BE2C (cell line): ENCODE results near the gene GADD45A. TPM values are rescaled to one million over a fixed set of nuclear protein-coding genes. Genes with fewer than 3 reads are reported as not detected.

ENCODE experiments used
- DNase-seq: peaks from one replicate; pipeline ENCODE4 v3.0.0-alpha.2; 2020
- H3K27me3 ChIP-seq: fragments of 250-450 bp; sonication (Bioruptor Pico); 2 replicates; pipeline ENCODE4 v1.5.1; 2020; ENCODE audit warnings: mild to moderate bottlenecking
- H3K36me3 ChIP-seq: fragments of 250-450 bp; sonication (Bioruptor Pico); 2 replicates; pipeline ENCODE4 v1.5.1; 2020; ENCODE audit warnings: mild to moderate bottlenecking
- H3K4me1 ChIP-seq: fragments of 250-450 bp; sonication (Bioruptor Pico); 2 replicates; pipeline ENCODE4 v1.5.1; 2020
- H3K4me3 ChIP-seq: 2 replicates; pipeline ENCODE4 v1.5.1; 2011; ENCODE audit warnings: low read depth, low read length
- H3K9me3 ChIP-seq: fragments of 250-450 bp; sonication (Bioruptor Pico); 2 replicates; pipeline ENCODE4 v1.5.1; 2020
- polyA plus RNA-seq: library from polyadenylated mRNA; unstranded; fragments of >200 nt; gene quantifications from one replicate; pipeline ENCODE4 v1.2.1, GENCODE V29; 2012; ENCODE audit warnings: low read depth, missing spikeins; ENCODE audit not compliant: insufficient read length, insufficient read depth
- TF ChIP-seq, protein P1 (sequence below): IDR thresholded peaks from 2 replicates; pipeline ENCODE4 v1.5.1; 2012; ENCODE audit warnings: mild to moderate bottlenecking, low read depth, low read length

Gene GADD45A, protein sequence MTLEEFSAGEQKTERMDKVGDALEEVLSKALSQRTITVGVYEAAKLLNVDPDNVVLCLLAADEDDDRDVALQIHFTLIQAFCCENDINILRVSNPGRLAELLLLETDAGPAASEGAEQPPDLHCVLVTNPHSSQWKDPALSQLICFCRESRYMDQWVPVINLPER
- polyA plus RNA-seq, result 64.4 TPM

- peak; percentile 94 for DNase-seq
- H3K27me3 ChIP-seq, result no peaks in the 10 kb centered on the region
- H3K4me1 ChIP-seq, result peaks cover 9% of the 10 kb centered on the region; the same call in 1 of the 2 replicates
- TF ChIP-seq, protein P1, sequence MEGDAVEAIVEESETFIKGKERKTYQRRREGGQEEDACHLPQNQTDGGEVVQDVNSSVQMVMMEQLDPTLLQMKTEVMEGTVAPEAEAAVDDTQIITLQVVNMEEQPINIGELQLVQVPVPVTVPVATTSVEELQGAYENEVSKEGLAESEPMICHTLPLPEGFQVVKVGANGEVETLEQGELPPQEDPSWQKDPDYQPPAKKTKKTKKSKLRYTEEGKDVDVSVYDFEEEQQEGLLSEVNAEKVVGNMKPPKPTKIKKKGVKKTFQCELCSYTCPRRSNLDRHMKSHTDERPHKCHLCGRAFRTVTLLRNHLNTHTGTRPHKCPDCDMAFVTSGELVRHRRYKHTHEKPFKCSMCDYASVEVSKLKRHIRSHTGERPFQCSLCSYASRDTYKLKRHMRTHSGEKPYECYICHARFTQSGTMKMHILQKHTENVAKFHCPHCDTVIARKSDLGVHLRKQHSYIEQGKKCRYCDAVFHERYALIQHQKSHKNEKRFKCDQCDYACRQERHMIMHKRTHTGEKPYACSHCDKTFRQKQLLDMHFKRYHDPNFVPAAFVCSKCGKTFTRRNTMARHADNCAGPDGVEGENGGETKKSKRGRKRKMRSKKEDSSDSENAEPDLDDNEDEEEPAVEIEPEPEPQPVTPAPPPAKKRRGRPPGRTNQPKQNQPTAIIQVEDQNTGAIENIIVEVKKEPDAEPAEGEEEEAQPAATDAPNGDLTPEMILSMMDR, result no peak
- peaks cover 6% of the 10 kb centered on the region; the same call in 1 of the 2 replicates for H3K36me3 ChIP-seq
- H3K9me3 ChIP-seq, result no peaks in the 10 kb centered on the region
- H3K4me3 ChIP-seq, result peak within 1 kb of the TSS; percentile 84
Measured at GRCh38 chr1:67685067-67685557, at the start of gene GADD45A. Gene GADD45A, plus strand, starts transcription at chr1:67685201. Its CDS starts 294 bp downstream, at chr1:67685495.

GRCh38 chr1:67636146-67636545 is 48.9 kb upstream of the GADD45A start:
- TF ChIP-seq, protein P1, result no peak
- no peaks in the 10 kb centered on the region for H3K9me3 ChIP-seq

GRCh38 chr1:67639361-67639760 is 45.6 kb upstream of the GADD45A start:
- TF ChIP-seq, protein P1, result no peak
- no peak for DNase-seq
- Histone ChIP-seq H3K4me3 (no peak overlapping the region), H3K4me1 (peaks cover 3% of the 10 kb centered on the region), H3K27me3 (no peaks in the 10 kb centered on the region), H3K36me3 (no peaks in the 10 kb centered on the region), H3K9me3 (no peaks in the 10 kb centered on the region)

More at GRCh38 chr1:67636146-67636545, 48.9 kb upstream of the GADD45A start:
- no peak for DNase-seq
- no peaks in the 10 kb centered on the region for H3K27me3 ChIP-seq
- no peak overlapping the region for H3K4me3 ChIP-seq
- no peaks in the 10 kb centered on the region for H3K36me3 ChIP-seq
- H3K4me1 ChIP-seq, result no peaks in the 10 kb centered on the region

DNA sequence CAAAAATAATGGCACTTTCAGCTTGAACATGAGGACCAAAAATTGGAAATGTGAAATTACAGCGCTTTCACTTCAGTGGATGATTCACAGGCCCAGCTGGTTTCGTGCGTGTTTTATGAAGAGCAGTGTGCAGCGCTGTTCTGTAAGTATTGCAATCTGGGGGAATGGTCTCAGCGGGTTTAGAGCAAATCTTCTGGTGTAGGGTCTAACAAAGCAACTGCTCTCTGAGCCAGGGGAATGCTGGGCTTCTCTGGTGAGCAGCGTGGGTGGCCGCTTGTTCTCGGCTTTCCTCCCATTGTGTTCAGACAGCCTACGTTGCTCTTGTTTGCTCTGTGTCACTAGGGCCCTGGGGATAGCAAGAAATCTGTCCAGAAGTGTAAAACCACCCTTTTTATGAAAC is 42.4 kb upstream of the GADD45A start:
- no peak for DNase-seq
- Histone ChIP-seq H3K36me3 (no peaks in the 10 kb centered on the region), H3K27me3 (no peaks in the 10 kb centered on the region), H3K4me1 (peaks cover 16% of the 10 kb centered on the region), H3K4me3 (no peak overlapping the region), H3K9me3 (no peaks in the 10 kb centered on the region)
- TF ChIP-seq, protein P1, result no peak

DNA sequence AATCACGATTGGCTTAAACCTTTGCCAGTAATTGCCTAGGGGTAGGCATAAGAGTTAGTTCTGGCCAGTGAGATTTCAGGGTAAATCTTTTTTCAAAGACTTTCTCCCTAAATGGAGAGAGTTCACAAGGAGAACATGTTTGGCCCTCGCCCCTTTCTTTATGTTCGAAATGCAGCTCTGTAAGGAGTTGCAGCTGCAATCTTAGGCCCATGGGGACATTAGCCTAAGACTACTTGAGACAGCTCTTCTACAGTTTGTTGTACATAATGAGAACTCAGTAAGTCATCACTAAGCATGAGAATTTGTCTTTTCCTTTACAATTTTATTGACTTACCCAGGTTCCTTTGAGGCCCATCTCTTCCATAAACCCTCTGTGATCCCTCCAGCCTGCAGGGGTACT is 40.4 kb upstream of the GADD45A start:
- no peaks in the 10 kb centered on the region for H3K9me3 ChIP-seq
- no peak for DNase-seq
- H3K36me3 ChIP-seq, result no peaks in the 10 kb centered on the region
- H3K4me1 ChIP-seq, result peaks cover 16% of the 10 kb centered on the region
- H3K27me3 ChIP-seq, result no peaks in the 10 kb centered on the region
- TF ChIP-seq, protein P1, result no peak
- no peak overlapping the region for H3K4me3 ChIP-seq

- TF ChIP-seq, protein P1, result no peak
- Histone ChIP-seq H3K9me3 (no peaks in the 10 kb centered on the region), H3K4me1 (peaks cover 16% of the 10 kb centered on the region), H3K27me3 (no peaks in the 10 kb centered on the region), H3K4me3 (no peak overlapping the region), H3K36me3 (no peaks in the 10 kb centered on the region)
- DNase-seq, result peak; percentile 69
Measured at GRCh38 chr1:67645495-67646144, 39.4 kb upstream of the GADD45A start.
